CD4-positive, CD25-positive, alpha-beta regulatory T cell (primary cell): Measurements from ENCODE around the gene ITPRIPL1. TPM values are rescaled to one million over a fixed set of nuclear protein-coding genes. Genes with fewer than 3 reads are reported as not detected.

ENCODE experiments used
- ATAC-seq, 2 donors: fragments of 150-1000 bp; cut with Tn5 transposase; one replicate each; pipeline ENCODE4 v1.10.0; 2021; ENCODE audit warnings: low read depth in 2 of 2, moderate number of reproducible peaks in 2 of 2, moderate library complexity in 1 of 2
- DNase-seq, 3 donors: peaks; one replicate each; pipeline versions ENCODE4 v3.0.0 to v3.0.0-alpha.2; 2012 to 2022; ENCODE audit warnings: mixed read lengths in 1 of 3
- H3K27ac ChIP-seq: one replicate; pipeline ENCODE4 v1.7.0; 2013; ENCODE audit warnings: mild to moderate bottlenecking, low read length; ENCODE audit not compliant: insufficient read depth, poor library complexity, severe bottlenecking
- H3K27me3 ChIP-seq: one replicate; pipeline ENCODE4 v1.7.0; 2013; ENCODE audit warnings: low read length; ENCODE audit not compliant: control insufficient read depth, insufficient read depth
- H3K36me3 ChIP-seq: one replicate; pipeline ENCODE4 v1.7.0; 2013; ENCODE audit warnings: mild to moderate bottlenecking, low read length, moderate library complexity; ENCODE audit not compliant: control insufficient read depth, insufficient read depth
- H3K4me1 ChIP-seq: 2 replicates; pipeline ENCODE4 v1.7.0; 2013; ENCODE audit warnings: mild to moderate bottlenecking, low read length; ENCODE audit not compliant: insufficient read depth, control insufficient read depth, poor library complexity, severe bottlenecking
- H3K4me3 ChIP-seq: one replicate; pipeline ENCODE4 v1.7.0; 2013; ENCODE audit warnings: low read depth, mild to moderate bottlenecking, low read length, moderate library complexity
- H3K9me3 ChIP-seq, 2 experiments: 1 replicate in 1 of 2; 2 replicates in 1 of 2; pipeline ENCODE4 v1.7.0; 2013; ENCODE audit warnings: low read length in 2 of 2, mild to moderate bottlenecking in 1 of 2, moderate library complexity in 1 of 2; ENCODE audit not compliant: control insufficient read depth in 2 of 2
- H3K27ac Mint-ChIP-seq, 3 donors: one replicate each; pipeline ENCODE4 v1.8.0; 2020 to 2022; ENCODE audit warnings: mild to moderate bottlenecking in 3 of 3, mixed read lengths in 3 of 3, moderate library complexity in 2 of 3
- H3K27me3 Mint-ChIP-seq: one replicate; pipeline ENCODE4 v1.8.0; 2022; ENCODE audit warnings: mild to moderate bottlenecking, mixed read lengths
- H3K36me3 Mint-ChIP-seq: one replicate; pipeline ENCODE4 v1.8.0; 2020; ENCODE audit warnings: mixed read lengths
- H3K4me1 Mint-ChIP-seq, 4 donors: one replicate each; pipeline ENCODE4 v1.8.0; 2020 to 2022; ENCODE audit warnings: mixed read lengths in 4 of 4, mild to moderate bottlenecking in 1 of 4
- H3K4me3 Mint-ChIP-seq, 4 donors: one replicate each; pipeline ENCODE4 v1.8.0; 2020 to 2022; ENCODE audit warnings: mild to moderate bottlenecking in 4 of 4, mixed read lengths in 4 of 4, moderate library complexity in 3 of 4
- H3K9me3 Mint-ChIP-seq, 7 donors: one replicate each; pipeline ENCODE4 v1.8.0; 2020 to 2022; ENCODE audit warnings: mixed read lengths in 7 of 7, mild to moderate bottlenecking in 3 of 7, moderate library complexity in 2 of 7
- polyA plus RNA-seq, 4 donors: library from polyadenylated mRNA; unstranded; fragments of 300-500 nt; fragmentation: Illumina TruSeq; gene quantifications; one replicate each; pipeline ENCODE4 v1.2.3, GENCODE V29; 2021
- total RNA-seq: library from RNA; stranded (reverse); gene quantifications from one replicate; pipeline ENCODE4 v1.2.3, GENCODE V29; 2022

ITPRIPL1 gene
- total and polyA plus RNA-seq, 5 donors from 2014 or later = 7.5 to 27.8 (median 13.6) TPM

- Histone ChIP-seq H3K4me3 (no peak overlapping the region), H3K9me3 (no peaks in the 10 kb centered on the region), H3K27ac (no peak overlapping the region), H3K36me3 (no peaks in the 10 kb centered on the region), H3K27me3 (no peaks in the 10 kb centered on the region), H3K4me1 (peaks cover 41% of the 10 kb centered on the region)
- DNase-seq (no peak), ATAC-seq (no peak)
- Mint-ChIP-seq H3K4me3 (peak overlapping the region in 2 of 4 donors; percentile 15 to 68), H3K4me1 (peaks cover 9 to 51% (median 27%) of the 10 kb centered on the region in 4 donors), H3K9me3 (no peaks in the 10 kb centered on the region), H3K27me3 (no peaks in the 10 kb centered on the region), H3K27ac (peak overlapping the region in 1 of 3 donors; percentile 78), H3K36me3 (peaks cover 3% of the 10 kb centered on the region)
Observed at GRCh38 chr2:96316999-96317398, 8.1 kb upstream of the ITPRIPL1 start.

DNA sequence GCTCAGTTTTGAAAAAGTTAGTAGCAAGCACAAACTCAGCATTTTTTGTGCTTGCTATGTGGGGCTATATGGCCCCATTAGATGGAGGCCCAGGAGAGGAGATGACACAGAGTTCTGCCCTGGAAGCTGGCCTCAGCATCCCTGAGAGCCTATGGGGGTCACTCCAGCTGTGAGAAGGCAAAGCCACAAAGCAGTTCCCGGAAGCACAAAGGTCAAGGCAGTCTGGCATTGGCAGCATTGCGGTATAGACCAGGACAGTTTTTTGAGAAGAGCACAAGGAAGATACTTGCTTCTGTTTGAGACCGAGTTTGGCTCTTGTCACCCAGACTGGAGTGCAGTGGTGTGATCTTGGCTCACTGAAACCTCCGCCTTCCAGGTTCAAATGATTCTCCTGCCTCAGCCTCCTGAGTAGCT is 7.5 kb upstream of the ITPRIPL1 start:
- Mint-ChIP-seq H3K27me3 (no peaks in the 10 kb centered on the region), H3K9me3 (no peaks in the 10 kb centered on the region), H3K4me1 (peaks cover 9 to 48% (median 27%) of the 10 kb centered on the region in 4 donors), H3K27ac (peak overlapping the region in 1 of 3 donors; percentile 89), H3K36me3 (peaks cover 3% of the 10 kb centered on the region), H3K4me3 (peak overlapping the region; percentile 51 to 77 (median 64))
- Histone ChIP-seq H3K9me3 (no peaks in the 10 kb centered on the region), H3K36me3 (no peaks in the 10 kb centered on the region), H3K4me1 (peaks cover 44% of the 10 kb centered on the region), H3K27ac (no peak overlapping the region), H3K4me3 (no peak overlapping the region), H3K27me3 (no peaks in the 10 kb centered on the region)
- DNase-seq = no peak
- no peak for ATAC-seq

GRCh38 chr2:96318723-96319122 is 6.4 kb upstream of the ITPRIPL1 start:
- no peaks in the 10 kb centered on the region for H3K9me3 ChIP-seq
- H3K4me3 Mint-ChIP-seq = peak overlapping the region; percentile 25 to 86 (median 48)
- no peaks in the 10 kb centered on the region for H3K9me3 Mint-ChIP-seq
- peaks cover 3% of the 10 kb centered on the region for H3K36me3 Mint-ChIP-seq
- ATAC-seq (no peak), DNase-seq (no peak)
- H3K27ac ChIP-seq = peak overlapping the region; percentile 14
- H3K4me1 Mint-ChIP-seq = peaks cover 9 to 53% (median 26%) of the 10 kb centered on the region in 4 donors
- no peaks in the 10 kb centered on the region for H3K27me3 ChIP-seq
- peak overlapping the region in 1 of 3 donors; percentile 88 for H3K27ac Mint-ChIP-seq
- no peaks in the 10 kb centered on the region for H3K27me3 Mint-ChIP-seq
- peak overlapping the region; percentile 69 for H3K4me3 ChIP-seq
- H3K36me3 ChIP-seq = no peaks in the 10 kb centered on the region
- H3K4me1 ChIP-seq = peaks cover 44% of the 10 kb centered on the region

DNA sequence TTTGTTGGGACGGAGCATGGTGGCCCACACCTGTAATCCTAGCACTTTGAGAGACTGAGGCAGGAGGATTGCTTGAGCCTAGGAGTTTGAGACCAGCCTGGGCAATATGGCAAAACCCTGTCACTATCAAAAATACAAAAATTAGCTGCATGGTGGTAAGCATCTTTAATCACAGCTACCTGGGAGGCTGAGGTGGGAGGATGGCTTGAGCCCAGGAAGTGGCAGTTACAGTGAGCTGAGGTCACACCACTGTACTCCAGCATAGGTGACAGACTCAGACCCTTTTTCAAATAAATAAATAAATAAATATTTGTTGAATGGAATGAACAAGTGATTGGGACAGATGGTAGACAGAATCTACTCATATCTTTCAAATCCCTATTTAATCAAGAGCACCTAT is 5.7 kb upstream of the ITPRIPL1 start:
- Histone ChIP-seq H3K4me1 (peaks cover 44% of the 10 kb centered on the region), H3K4me3 (peak overlapping the region; percentile 69), H3K27me3 (no peaks in the 10 kb centered on the region), H3K36me3 (no peaks in the 10 kb centered on the region), H3K9me3 (no peaks in the 10 kb centered on the region), H3K27ac (peak overlapping the region; percentile 33)
- Mint-ChIP-seq H3K36me3 (peaks cover 3% of the 10 kb centered on the region), H3K4me1 (peaks cover 9 to 54% (median 27%) of the 10 kb centered on the region in 4 donors), H3K4me3 (peak overlapping the region; percentile 25 to 94 (median 74)), H3K27ac (peak overlapping the region in 1 of 3 donors; percentile 88), H3K27me3 (no peaks in the 10 kb centered on the region), H3K9me3 (no peaks in the 10 kb centered on the region)
- ATAC-seq = no peak
- DNase-seq = peak in 1 of 3 donors; percentile 23

GRCh38 chr2:96320326-96320725 is 4.8 kb upstream of the ITPRIPL1 start:
- Histone ChIP-seq H3K27me3 (no peaks in the 10 kb centered on the region), H3K27ac (no peak overlapping the region), H3K4me3 (peak overlapping the region; percentile 93), H3K4me1 (peaks cover 50% of the 10 kb centered on the region), H3K9me3 (no peaks in the 10 kb centered on the region), H3K36me3 (no peaks in the 10 kb centered on the region)
- ATAC-seq (no peak), DNase-seq (no peak)
- Mint-ChIP-seq H3K9me3 (no peaks in the 10 kb centered on the region), H3K4me1 (peaks cover 9 to 59% (median 29%) of the 10 kb centered on the region in 4 donors), H3K27ac (peak overlapping the region in 2 of 3 donors; percentile 56 to 57), H3K36me3 (peaks cover 3% of the 10 kb centered on the region), H3K27me3 (no peaks in the 10 kb centered on the region), H3K4me3 (peak overlapping the region; percentile 86 to 94 (median 86))

DNA sequence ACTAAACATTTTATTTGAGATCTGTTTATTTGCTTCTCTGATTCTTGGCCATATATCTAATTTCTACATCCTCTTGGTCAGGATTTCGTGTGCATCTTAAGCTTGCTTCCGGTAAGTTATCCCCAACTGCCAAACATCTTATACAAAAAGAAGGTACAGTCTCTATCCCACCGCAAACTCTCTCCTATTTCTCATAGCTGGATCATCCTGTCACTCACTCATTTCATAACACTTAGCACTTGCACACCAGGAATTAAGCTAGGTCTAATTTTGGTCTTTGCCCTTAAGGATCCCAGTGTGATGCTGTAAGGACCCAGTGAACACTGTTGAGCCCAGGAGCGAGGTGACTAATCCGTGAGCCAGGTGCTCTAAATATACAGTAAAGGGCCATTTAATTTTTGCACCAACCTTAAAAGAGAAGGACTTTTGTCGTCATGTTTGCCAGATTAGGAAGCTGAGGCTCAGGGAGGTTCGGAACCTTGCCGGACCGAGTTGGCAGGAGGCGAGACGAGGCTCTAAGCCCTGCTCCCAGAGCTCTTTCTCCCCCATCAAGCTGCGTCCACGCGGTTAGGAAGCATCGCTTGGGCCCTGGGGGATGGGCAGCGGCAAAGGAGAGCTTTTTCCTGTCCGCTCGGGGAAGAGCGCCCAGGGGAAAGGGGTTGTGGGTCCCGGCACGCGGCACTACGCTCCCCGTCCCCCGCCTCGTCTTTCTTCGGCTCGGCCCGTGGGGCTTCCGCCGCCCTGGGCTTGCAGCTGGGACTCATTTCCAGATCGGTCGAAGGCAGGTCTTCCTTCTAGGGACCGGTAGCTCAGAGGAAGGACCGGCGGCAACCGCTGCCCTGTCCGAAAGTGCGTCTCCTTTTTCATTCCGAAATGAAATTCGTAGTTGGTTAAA is 4.1 kb upstream of the ITPRIPL1 start:
- Histone ChIP-seq H3K27me3 (no peaks in the 10 kb centered on the region), H3K36me3 (no peaks in the 10 kb centered on the region), H3K4me3 (peak overlapping the region; percentile 93), H3K9me3 (no peaks in the 10 kb centered on the region), H3K27ac (peak overlapping the region; percentile 58), H3K4me1 (peaks cover 52% of the 10 kb centered on the region)
- H3K4me3 Mint-ChIP-seq = peak overlapping the region; percentile 86 to 94 (median 86)
- ATAC-seq (peak in 1 of 2 donors; percentile 23), DNase-seq (peak in 1 of 3 donors; percentile 19)
- H3K36me3 Mint-ChIP-seq = peaks cover 3% of the 10 kb centered on the region
- H3K4me1 Mint-ChIP-seq = peaks cover 9 to 59% (median 30%) of the 10 kb centered on the region in 4 donors
- no peaks in the 10 kb centered on the region for H3K9me3 Mint-ChIP-seq
- H3K27ac Mint-ChIP-seq = peak overlapping the region in 2 of 3 donors; percentile 57 to 75
- H3K27me3 Mint-ChIP-seq = no peaks in the 10 kb centered on the region

DNA sequence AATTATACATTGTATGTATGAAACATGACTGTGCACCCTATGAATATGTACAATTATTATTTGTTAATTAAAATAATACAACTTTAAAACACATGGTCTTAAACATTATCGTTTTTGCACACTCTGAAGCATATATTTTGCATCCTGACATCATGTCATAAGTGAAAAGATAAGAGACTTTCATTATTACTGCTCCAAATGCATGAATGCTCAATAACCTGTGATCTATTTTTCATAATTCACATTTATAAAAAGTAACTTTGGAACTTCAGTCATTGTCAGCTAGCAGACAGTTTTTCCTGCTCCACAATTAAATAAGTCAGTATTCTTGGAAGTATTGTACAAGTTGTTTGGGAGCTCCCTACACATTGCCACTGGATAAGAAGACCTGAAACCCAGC is 1.3 kb upstream of the ITPRIPL1 start:
- H3K4me1 ChIP-seq = peaks cover 57% of the 10 kb centered on the region
- no peaks in the 10 kb centered on the region for H3K27me3 Mint-ChIP-seq
- ATAC-seq (no peak), DNase-seq (no peak)
- no peaks in the 10 kb centered on the region for H3K9me3 ChIP-seq
- peak overlapping the region in 3 of 4 donors; percentile 61 to 96 (median 96) for H3K4me3 Mint-ChIP-seq
- H3K27ac ChIP-seq = peak overlapping the region; percentile 66
- no peaks in the 10 kb centered on the region for H3K9me3 Mint-ChIP-seq
- peaks cover 8% of the 10 kb centered on the region for H3K36me3 ChIP-seq
- H3K27ac Mint-ChIP-seq = peak overlapping the region in 1 of 3 donors; percentile 48
- peaks cover 4 to 62% (median 34%) of the 10 kb centered on the region in 4 donors for H3K4me1 Mint-ChIP-seq
- H3K36me3 Mint-ChIP-seq = peaks cover 9% of the 10 kb centered on the region
- no peaks in the 10 kb centered on the region for H3K27me3 ChIP-seq
- H3K4me3 ChIP-seq = no peak overlapping the region
